Fibroblast of lung (primary cell): Measurements from ENCODE around the gene DOP1A.

Experiments used
- EZH2 ChIP-seq: IDR thresholded peaks from 2 replicates; pipeline ENCODE4 v1.5.1; 2012; ENCODE audit warnings: low read length, control low read depth, mild to moderate bottlenecking; ENCODE audit errors: missing control alignments
- TF ChIP-seq, protein P1 (sequence below), 2 donors: IDR thresholded peaks in 1 of 2; conservative IDR thresholded peaks in 1 of 2; 1 replicate in 1 of 2; 2 replicates in 1 of 2; pipeline ENCODE4 v1.5.1; 2011 to 2012; ENCODE audit warnings: low read length in 2 of 2, control low read depth in 1 of 2, inconsistent platforms in 1 of 2, low read depth in 1 of 2, mild to moderate bottlenecking in 1 of 2

DNA sequence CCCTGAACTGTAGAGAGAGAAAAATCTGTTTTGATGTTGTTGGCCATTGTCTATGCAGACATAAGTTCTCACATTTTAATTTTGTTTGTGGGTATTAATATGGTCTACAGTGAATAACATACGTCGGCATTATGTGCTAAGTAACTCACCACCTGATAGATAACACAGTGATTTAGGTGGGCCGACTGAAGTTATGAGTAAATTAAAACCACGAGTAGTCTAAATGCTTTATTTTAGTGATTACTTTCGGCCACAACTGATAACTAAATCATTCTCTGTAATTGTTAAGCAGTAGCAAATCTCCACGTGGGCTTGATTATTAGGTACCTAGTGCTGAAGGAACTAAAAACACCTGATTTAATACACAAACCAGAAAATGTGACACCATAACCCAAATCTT lies 1.1 kb downstream of the DOP1A start:
- TF ChIP-seq EZH2 = no peak
- TF ChIP-seq, protein P1, sequence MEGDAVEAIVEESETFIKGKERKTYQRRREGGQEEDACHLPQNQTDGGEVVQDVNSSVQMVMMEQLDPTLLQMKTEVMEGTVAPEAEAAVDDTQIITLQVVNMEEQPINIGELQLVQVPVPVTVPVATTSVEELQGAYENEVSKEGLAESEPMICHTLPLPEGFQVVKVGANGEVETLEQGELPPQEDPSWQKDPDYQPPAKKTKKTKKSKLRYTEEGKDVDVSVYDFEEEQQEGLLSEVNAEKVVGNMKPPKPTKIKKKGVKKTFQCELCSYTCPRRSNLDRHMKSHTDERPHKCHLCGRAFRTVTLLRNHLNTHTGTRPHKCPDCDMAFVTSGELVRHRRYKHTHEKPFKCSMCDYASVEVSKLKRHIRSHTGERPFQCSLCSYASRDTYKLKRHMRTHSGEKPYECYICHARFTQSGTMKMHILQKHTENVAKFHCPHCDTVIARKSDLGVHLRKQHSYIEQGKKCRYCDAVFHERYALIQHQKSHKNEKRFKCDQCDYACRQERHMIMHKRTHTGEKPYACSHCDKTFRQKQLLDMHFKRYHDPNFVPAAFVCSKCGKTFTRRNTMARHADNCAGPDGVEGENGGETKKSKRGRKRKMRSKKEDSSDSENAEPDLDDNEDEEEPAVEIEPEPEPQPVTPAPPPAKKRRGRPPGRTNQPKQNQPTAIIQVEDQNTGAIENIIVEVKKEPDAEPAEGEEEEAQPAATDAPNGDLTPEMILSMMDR (conservative IDR thresholded peaks at IDR 0.05 in 1 of 2, IDR thresholded peaks at IDR 0.05 in 1 of 2; ENCODE audit: low read depth in 1 of 2, low read length in 2 of 2) = no peak
